ENCODE data around the gene DUOX2. TPM values are rescaled to one million over a fixed set of nuclear protein-coding genes. Genes with fewer than 3 reads are reported as not detected.

DUOX2 gene
- total and polyA plus RNA-seq, 2 of the 13 experiments (the other 11 are each of a cell fraction or from before 2014, with no cell fraction given), result 0.08 TPM; not detected in 1

DNA sequence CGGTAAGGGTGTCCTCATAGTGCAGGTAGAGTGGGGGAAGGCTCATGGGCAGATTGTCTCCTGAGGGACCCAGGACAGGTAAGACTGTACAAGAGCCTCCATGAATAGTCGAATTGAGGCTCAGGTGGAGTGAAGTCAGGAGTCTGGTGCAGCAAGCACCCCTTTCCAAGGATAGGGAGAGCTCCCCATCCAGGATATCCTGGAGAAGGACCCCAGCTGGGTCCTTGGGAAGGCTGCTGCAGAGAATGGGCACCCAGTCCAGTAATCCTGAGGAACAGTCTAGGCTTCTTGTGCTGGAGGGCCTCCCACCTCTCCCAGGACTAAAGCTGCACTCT is 746 bp upstream of the DUOX2 start:
- H3K27me3 ChIP-seq (ENCODE audit: control insufficient read depth in 1 of 2, insufficient read depth in 2 of 2, low read length in 2 of 2), result peaks cover 13 to 54% of the 10 kb centered on the region in 2 experiments
- ATAC-seq, result peak; percentile 3

More for the DNA sequence above, 746 bp upstream of the DUOX2 start:
- Histone ChIP-seq H3K9ac (ENCODE audit: insufficient read depth, low read depth, low read length) (no peak overlapping the region), H3K4me2 (ENCODE audit: low read depth, low read length) (peak overlapping the region; percentile 78), H3K9me3 (ENCODE audit: low read length) (no peaks in the 10 kb centered on the region), H2AFZ (ENCODE audit: low read length) (no peak overlapping the region), H3K27ac (ENCODE audit: extremely low read length, insufficient read depth, low read length) (no peak overlapping the region), H4K20me1 (ENCODE audit: insufficient read depth, low read length) (no peaks in the 10 kb centered on the region), H3K79me2 (ENCODE audit: insufficient read depth, low read length) (no peaks in the 10 kb centered on the region), H3K4me1 (ENCODE audit: insufficient read depth, low read length) (peaks cover 25% of the 10 kb centered on the region), H3K36me3 (replicated peaks in 1 of 2; ENCODE audit: control insufficient read depth in 1 of 2, insufficient read depth in 2 of 2, low read length in 2 of 2) (no peaks in the 10 kb centered on the region), H3K4me3 (replicated peaks in 1 of 3; ENCODE audit: insufficient read depth in 1 of 3, low read depth in 2 of 3, low read length in 3 of 3) (peak overlapping the region in 1 of 3 experiments; percentile 61; a peak in 1 of 6 replicates)
- TF ChIP-seq, protein P1, sequence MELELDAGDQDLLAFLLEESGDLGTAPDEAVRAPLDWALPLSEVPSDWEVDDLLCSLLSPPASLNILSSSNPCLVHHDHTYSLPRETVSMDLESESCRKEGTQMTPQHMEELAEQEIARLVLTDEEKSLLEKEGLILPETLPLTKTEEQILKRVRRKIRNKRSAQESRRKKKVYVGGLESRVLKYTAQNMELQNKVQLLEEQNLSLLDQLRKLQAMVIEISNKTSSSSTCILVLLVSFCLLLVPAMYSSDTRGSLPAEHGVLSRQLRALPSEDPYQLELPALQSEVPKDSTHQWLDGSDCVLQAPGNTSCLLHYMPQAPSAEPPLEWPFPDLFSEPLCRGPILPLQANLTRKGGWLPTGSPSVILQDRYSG (CRISPR knock-in tag; IDR thresholded peaks at IDR 0.05), result no peak
- no peak for TF ChIP-seq NAIF1 (CRISPR knock-in tag; IDR thresholded peaks at IDR 0.05; ENCODE audit: borderline replicate concordance)
- TF ChIP-seq, protein P2, sequence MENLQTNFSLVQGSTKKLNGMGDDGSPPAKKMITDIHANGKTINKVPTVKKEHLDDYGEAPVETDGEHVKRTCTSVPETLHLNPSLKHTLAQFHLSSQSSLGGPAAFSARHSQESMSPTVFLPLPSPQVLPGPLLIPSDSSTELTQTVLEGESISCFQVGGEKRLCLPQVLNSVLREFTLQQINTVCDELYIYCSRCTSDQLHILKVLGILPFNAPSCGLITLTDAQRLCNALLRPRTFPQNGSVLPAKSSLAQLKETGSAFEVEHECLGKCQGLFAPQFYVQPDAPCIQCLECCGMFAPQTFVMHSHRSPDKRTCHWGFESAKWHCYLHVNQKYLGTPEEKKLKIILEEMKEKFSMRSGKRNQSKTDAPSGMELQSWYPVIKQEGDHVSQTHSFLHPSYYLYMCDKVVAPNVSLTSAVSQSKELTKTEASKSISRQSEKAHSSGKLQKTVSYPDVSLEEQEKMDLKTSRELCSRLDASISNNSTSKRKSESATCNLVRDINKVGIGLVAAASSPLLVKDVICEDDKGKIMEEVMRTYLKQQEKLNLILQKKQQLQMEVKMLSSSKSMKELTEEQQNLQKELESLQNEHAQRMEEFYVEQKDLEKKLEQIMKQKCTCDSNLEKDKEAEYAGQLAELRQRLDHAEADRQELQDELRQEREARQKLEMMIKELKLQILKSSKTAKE (CRISPR knock-in tag; IDR thresholded peaks at IDR 0.05; ENCODE audit: borderline replicate concordance), result no peak
- TF ChIP-seq, protein P3, sequence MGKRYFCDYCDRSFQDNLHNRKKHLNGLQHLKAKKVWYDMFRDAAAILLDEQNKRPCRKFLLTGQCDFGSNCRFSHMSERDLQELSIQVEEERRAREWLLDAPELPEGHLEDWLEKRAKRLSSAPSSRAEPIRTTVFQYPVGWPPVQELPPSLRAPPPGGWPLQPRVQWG (CRISPR knock-in tag; IDR thresholded peaks at IDR 0.05; ENCODE audit: borderline replicate concordance, low read depth), result no peak
- 0% methylated on average over 2 of the region's 2 CpGs for WGBS (ENCODE audit: low lambda C conversion rate)
- FAIRE-seq (no peak), DNase-seq (ENCODE audit: low spot score) (no peak)
- intact Hi-C loops (cut with micrococcal nuclease; ENCODE audit: unreplicated experiment), result no loop called here
- CTCF ChIA-PET (ENCODE audit: low intra/inter-chr PET ratio, low total read pairs), result no interaction called here
- POLR2A ChIA-PET, result no interaction called here
- in situ Hi-C loops (cut with HindIII; ENCODE audit: extremely low pct_ligation_motif_present, low pct_unique_long_range_greater_than_20kb), result no loop called here
- no TSS peak for BruUV-seq (replicated peaks)
